Stimulated activated CD8-positive, alpha-beta memory T cell treated with anti-CD3 and anti-CD28 coated beads, Interleukin-12 subunit alpha, Interleukin-12 subunit beta, amount 100 ng/mL, for 4 hours (primary cell): ENCODE data around the gene LRRC1.

Experiments used
- DNase-seq: peaks from one replicate; pipeline ENCODE4 v3.0.0-alpha.2; 2020; ENCODE audit warnings: low read depth

LRRC1 gene

GRCh38 chr6:53924821-53925422, 130.1 kb downstream of the LRRC1 start:
- no peak for DNase-seq

- DNase-seq, result no peak
Measured at GRCh38 chr6:53925891-53926290, 131.1 kb downstream of the LRRC1 start.

- no peak for DNase-seq
Measured at GRCh38 chr6:53926505-53926904, 131.7 kb downstream of the LRRC1 start.

- DNase-seq, result no peak
Measured at GRCh38 chr6:53928641-53929040, 133.8 kb downstream of the LRRC1 start.

GRCh38 chr6:53929041-53929820, 134.4 kb downstream of the LRRC1 start:
- no peak for DNase-seq

- DNase-seq, result no peak
Measured at GRCh38 chr6:53929821-53930120, 135.0 kb downstream of the LRRC1 start.

- no peak for DNase-seq
Measured at GRCh38 chr6:53930330-53930729, 135.5 kb downstream of the LRRC1 start.

- no peak for DNase-seq
Measured at GRCh38 chr6:53931086-53931485, 136.3 kb downstream of the LRRC1 start.

- no peak for DNase-seq
Measured at GRCh38 chr6:53932516-53932915, 137.7 kb downstream of the LRRC1 start.

GRCh38 chr6:53934023-53934422, 139.2 kb downstream of the LRRC1 start:
- DNase-seq, result no peak

- no peak for DNase-seq
Measured at GRCh38 chr6:53937461-53937860, 142.7 kb downstream of the LRRC1 start.

- DNase-seq, result no peak
Measured at GRCh38 chr6:53938810-53939209, 144.0 kb downstream of the LRRC1 start.

- no peak for DNase-seq
Measured at GRCh38 chr6:53939830-53940229, 145.0 kb downstream of the LRRC1 start.

- no peak for DNase-seq
Measured at GRCh38 chr6:53943395-53943794, 148.6 kb downstream of the LRRC1 start.

- no peak for DNase-seq
Measured at GRCh38 chr6:53944091-53944490, 149.3 kb downstream of the LRRC1 start.

- DNase-seq, result no peak
Measured at GRCh38 chr6:53944543-53944942, 149.7 kb downstream of the LRRC1 start.

GRCh38 chr6:53945765-53946407, 151.1 kb downstream of the LRRC1 start:
- no peak for DNase-seq

- no peak for DNase-seq
Measured at GRCh38 chr6:53947780-53948179, 153.0 kb downstream of the LRRC1 start.

GRCh38 chr6:53951383-53951782, 156.6 kb downstream of the LRRC1 start:
- DNase-seq, result no peak

- no peak for DNase-seq
Measured at GRCh38 chr6:53956068-53956711, 161.4 kb downstream of the LRRC1 start.

GRCh38 chr6:53956804-53957203, 162.0 kb downstream of the LRRC1 start:
- DNase-seq, result no peak

- DNase-seq, result no peak
Measured at GRCh38 chr6:53959717-53960116, 164.9 kb downstream of the LRRC1 start.

- no peak for DNase-seq
Measured at GRCh38 chr6:53960311-53960710, 165.5 kb downstream of the LRRC1 start.
